Smooth muscle cell (in vitro differentiated cells): Measurements from ENCODE around the gene CDH13. TPM values are rescaled to one million over a fixed set of nuclear protein-coding genes. Genes with fewer than 3 reads are reported as not detected.

Source experiments
- DNase-seq: peaks from one replicate; lab custom pipeline; 2025; ENCODE audit not compliant: unreplicated experiment; lab: John Stamatoyannopoulos, UW
- H2AFZ ChIP-seq: fragments of 200-600 bp; sonication (generic); 2 replicates; pipeline ENCODE4 v1.6.0; 2016; ENCODE audit warnings: antibody characterized with exemption, low read depth, mild to moderate bottlenecking
- H3F3A ChIP-seq: fragments of 200-600 bp; sonication (generic); 2 replicates; pipeline ENCODE4 v1.6.0; 2017; ENCODE audit warnings: antibody characterized with exemption, low read depth
- H3K27ac ChIP-seq: fragments of 200-600 bp; sonication (generic); 2 replicates; pipeline ENCODE4 v1.5.1; 2016; ENCODE audit warnings: low read depth, mild to moderate bottlenecking
- H3K27me3 ChIP-seq: fragments of 200-600 bp; sonication (generic); 2 replicates; pipeline ENCODE4 v1.6.1; 2016; ENCODE audit warnings: low read depth, mild to moderate bottlenecking
- H3K36me3 ChIP-seq: fragments of 200-600 bp; sonication (generic); 2 replicates; pipeline ENCODE4 v1.5.1; 2016; ENCODE audit warnings: low read depth
- H3K4me1 ChIP-seq: fragments of 200-600 bp; sonication (generic); 2 replicates; pipeline ENCODE4 v1.5.1; 2016; ENCODE audit warnings: low read depth
- H3K4me2 ChIP-seq: fragments of 200-600 bp; sonication (generic); 2 replicates; pipeline ENCODE4 v1.6.0; 2016; ENCODE audit warnings: mild to moderate bottlenecking
- H3K4me3 ChIP-seq: fragments of 200-600 bp; sonication (generic); 2 replicates; pipeline ENCODE4 v1.5.1; 2016; ENCODE audit warnings: mild to moderate bottlenecking
- H3K79me2 ChIP-seq: fragments of 200-600 bp; sonication (generic); 2 replicates; pipeline ENCODE4 v1.6.0; 2016; ENCODE audit warnings: low read depth, mild to moderate bottlenecking
- H3K9ac ChIP-seq: fragments of 200-600 bp; sonication (generic); 2 replicates; pipeline ENCODE4 v1.6.0; 2016; ENCODE audit warnings: low read depth
- H3K9me3 ChIP-seq: fragments of 200-600 bp; sonication (generic); replicated peaks from 2 replicates; pipeline ENCODE4 v1.5.1; 2016; ENCODE audit warnings: low read depth
- H4K20me1 ChIP-seq: fragments of 200-600 bp; sonication (generic); 2 replicates; pipeline ENCODE4 v1.6.0; 2016; ENCODE audit warnings: low read depth
- WGBS: methylation state at CpG from one replicate; pipeline ENCODE4 v1.1.7; 2016; ENCODE audit warnings: low lambda C conversion rate; 5-methylcytosine and 5-hydroxymethylcytosine counted together
- polyA plus RNA-seq: library from polyadenylated mRNA; unstranded; fragments of >200 nt; fragmentation: Nextera tagmentation; extraction: Ambion mirVana; gene quantifications from 2 replicates; pipeline ENCODE4 v1.2.1, GENCODE V29; 2016
- total RNA-seq: library from RNA; depleted of rRNA; stranded (reverse); fragments of >200 nt; gene quantifications from 2 replicates; pipeline ENCODE4 v1.2.3, GENCODE V29; 2014
- TF ChIP-seq, protein P1 (sequence below): fragments of 200-600 bp; sonication (generic); IDR thresholded peaks from 2 replicates; pipeline ENCODE4 v1.5.1; 2017; ENCODE audit warnings: borderline replicate concordance, mild to moderate bottlenecking, antibody characterized with exemption; ENCODE audit not compliant: insufficient read depth, poor library complexity, severe bottlenecking

CDH13 gene
- total and polyA plus RNA-seq, 2 experiments from 2014 or later, result 12.1 to 32.2 TPM

DNA sequence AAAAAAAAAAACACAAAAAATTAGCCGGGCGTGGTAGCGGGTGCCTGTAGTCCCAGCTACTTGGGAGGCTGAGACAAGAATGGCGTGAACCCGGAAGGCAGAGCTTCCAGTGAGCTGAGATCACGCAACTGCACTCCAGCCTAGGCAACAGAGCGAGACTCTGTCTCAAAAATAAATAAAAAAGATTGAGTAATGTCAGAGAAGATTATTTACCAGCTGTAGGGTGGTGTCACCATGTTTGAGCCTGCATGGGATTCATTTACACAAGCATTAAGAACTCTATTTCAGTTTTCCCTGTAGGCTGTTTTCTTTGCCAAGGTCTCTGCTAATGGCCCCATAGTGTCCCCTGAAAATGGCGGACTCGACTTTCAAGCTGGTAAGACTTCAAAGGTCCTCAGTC, 575.0 kb downstream of the CDH13 start:
- Histone ChIP-seq H3K4me2 (no peak overlapping the region), H3F3A (no peaks in the 10 kb centered on the region), H3K79me2 (no peaks in the 10 kb centered on the region), H3K27me3 (no peaks in the 10 kb centered on the region), H2AFZ (no peak overlapping the region), H3K4me3 (no peak overlapping the region), H3K9ac (no peak overlapping the region), H4K20me1 (no peaks in the 10 kb centered on the region), H3K4me1 (no peaks in the 10 kb centered on the region), H3K9me3 (no peaks in the 10 kb centered on the region), H3K36me3 (no peaks in the 10 kb centered on the region), H3K27ac (no peak overlapping the region)
- TF ChIP-seq, protein P1, sequence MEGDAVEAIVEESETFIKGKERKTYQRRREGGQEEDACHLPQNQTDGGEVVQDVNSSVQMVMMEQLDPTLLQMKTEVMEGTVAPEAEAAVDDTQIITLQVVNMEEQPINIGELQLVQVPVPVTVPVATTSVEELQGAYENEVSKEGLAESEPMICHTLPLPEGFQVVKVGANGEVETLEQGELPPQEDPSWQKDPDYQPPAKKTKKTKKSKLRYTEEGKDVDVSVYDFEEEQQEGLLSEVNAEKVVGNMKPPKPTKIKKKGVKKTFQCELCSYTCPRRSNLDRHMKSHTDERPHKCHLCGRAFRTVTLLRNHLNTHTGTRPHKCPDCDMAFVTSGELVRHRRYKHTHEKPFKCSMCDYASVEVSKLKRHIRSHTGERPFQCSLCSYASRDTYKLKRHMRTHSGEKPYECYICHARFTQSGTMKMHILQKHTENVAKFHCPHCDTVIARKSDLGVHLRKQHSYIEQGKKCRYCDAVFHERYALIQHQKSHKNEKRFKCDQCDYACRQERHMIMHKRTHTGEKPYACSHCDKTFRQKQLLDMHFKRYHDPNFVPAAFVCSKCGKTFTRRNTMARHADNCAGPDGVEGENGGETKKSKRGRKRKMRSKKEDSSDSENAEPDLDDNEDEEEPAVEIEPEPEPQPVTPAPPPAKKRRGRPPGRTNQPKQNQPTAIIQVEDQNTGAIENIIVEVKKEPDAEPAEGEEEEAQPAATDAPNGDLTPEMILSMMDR, result no peak
- WGBS, result 95% methylated on average over 9 of the region's 9 CpGs
- DNase-seq, result no peak

- no peaks in the 10 kb centered on the region for H4K20me1 ChIP-seq
- H3K9ac ChIP-seq, result no peak overlapping the region
- H3F3A ChIP-seq, result no peaks in the 10 kb centered on the region
- no peaks in the 10 kb centered on the region for H3K79me2 ChIP-seq
- no peak overlapping the region for H3K27ac ChIP-seq
- H3K4me1 ChIP-seq, result no peaks in the 10 kb centered on the region
- H3K9me3 ChIP-seq, result no peaks in the 10 kb centered on the region
- no peak overlapping the region for H3K4me2 ChIP-seq
- H3K36me3 ChIP-seq, result no peaks in the 10 kb centered on the region
- DNase-seq, result no peak
- no peak overlapping the region for H3K4me3 ChIP-seq
- H3K27me3 ChIP-seq, result no peaks in the 10 kb centered on the region
- 73% methylated on average over 6 of the region's 6 CpGs for WGBS
- H2AFZ ChIP-seq, result no peak overlapping the region
- TF ChIP-seq, protein P1, result no peak
These were observed 579.1 kb downstream of the CDH13 start for GRCh38 chr16:83205896-83206295.

DNA sequence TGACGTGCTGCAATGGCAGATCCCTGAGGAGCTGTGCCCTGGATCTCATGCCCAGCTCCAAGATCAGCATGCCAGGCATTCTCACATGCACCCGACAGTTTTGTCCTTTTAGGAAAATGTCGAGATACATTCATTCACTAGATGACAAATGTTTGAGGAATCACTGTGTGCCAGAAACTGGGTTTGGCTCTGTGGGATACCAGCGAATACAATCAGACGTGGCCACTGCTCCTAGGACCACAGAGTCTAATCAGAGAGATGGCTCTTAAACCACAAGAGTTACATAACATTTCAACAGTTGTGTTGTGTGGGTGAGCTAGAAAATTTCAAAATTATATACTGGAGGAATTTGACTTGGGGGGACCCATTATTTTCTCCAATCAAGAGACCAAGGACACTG, 579.7 kb downstream of the CDH13 start:
- H3K36me3 ChIP-seq, result no peaks in the 10 kb centered on the region
- no peaks in the 10 kb centered on the region for H4K20me1 ChIP-seq
- no peak overlapping the region for H3K9ac ChIP-seq
- no peaks in the 10 kb centered on the region for H3K9me3 ChIP-seq
- no peaks in the 10 kb centered on the region for H3K79me2 ChIP-seq
- no peak overlapping the region for H3K4me3 ChIP-seq
- H3F3A ChIP-seq, result no peaks in the 10 kb centered on the region
- H3K4me2 ChIP-seq, result no peak overlapping the region
- no peaks in the 10 kb centered on the region for H3K27me3 ChIP-seq
- TF ChIP-seq, protein P1, result no peak
- no peak for DNase-seq
- no peak overlapping the region for H3K27ac ChIP-seq
- no peaks in the 10 kb centered on the region for H3K4me1 ChIP-seq
- H2AFZ ChIP-seq, result no peak overlapping the region
- 63% methylated on average over 5 of the region's 5 CpGs for WGBS

- TF ChIP-seq, protein P1, result no peak
These were observed 584.9 kb downstream of the CDH13 start for GRCh38 chr16:83211711-83212110.

More at GRCh38 chr16:83211711-83212110, 584.9 kb downstream of the CDH13 start:
- Histone ChIP-seq H3K27ac (no peak overlapping the region), H3K9me3 (no peaks in the 10 kb centered on the region), H3F3A (no peaks in the 10 kb centered on the region), H3K4me3 (no peak overlapping the region), H3K27me3 (no peaks in the 10 kb centered on the region), H2AFZ (no peak overlapping the region), H3K79me2 (no peaks in the 10 kb centered on the region), H3K36me3 (no peaks in the 10 kb centered on the region), H3K9ac (no peak overlapping the region), H3K4me1 (no peaks in the 10 kb centered on the region), H4K20me1 (no peaks in the 10 kb centered on the region), H3K4me2 (no peak overlapping the region)
- WGBS, result 69% methylated on average over 6 of the region's 6 CpGs
- no peak for DNase-seq
